ENCODE measurements around the gene PTGES3L.

Gene PTGES3L

GRCh38 chr17:42979511-42980273, at the start of gene PTGES3L:
PTGES3L (minus strand) TSS chr17:42980080; CDS start chr17:42980053, 27 bp downstream.
- DNase-seq = no peak

- DNase-seq = no peak
Measured at GRCh38 chr17:43028221-43028861, 48.5 kb upstream of the PTGES3L start.

GRCh38 chr17:43027091-43028032, 47.5 kb upstream of the PTGES3L start:
- DNase-seq = no peak

- no peak for DNase-seq
Measured at GRCh38 chr17:43026595-43026994, 46.7 kb upstream of the PTGES3L start.

DNA sequence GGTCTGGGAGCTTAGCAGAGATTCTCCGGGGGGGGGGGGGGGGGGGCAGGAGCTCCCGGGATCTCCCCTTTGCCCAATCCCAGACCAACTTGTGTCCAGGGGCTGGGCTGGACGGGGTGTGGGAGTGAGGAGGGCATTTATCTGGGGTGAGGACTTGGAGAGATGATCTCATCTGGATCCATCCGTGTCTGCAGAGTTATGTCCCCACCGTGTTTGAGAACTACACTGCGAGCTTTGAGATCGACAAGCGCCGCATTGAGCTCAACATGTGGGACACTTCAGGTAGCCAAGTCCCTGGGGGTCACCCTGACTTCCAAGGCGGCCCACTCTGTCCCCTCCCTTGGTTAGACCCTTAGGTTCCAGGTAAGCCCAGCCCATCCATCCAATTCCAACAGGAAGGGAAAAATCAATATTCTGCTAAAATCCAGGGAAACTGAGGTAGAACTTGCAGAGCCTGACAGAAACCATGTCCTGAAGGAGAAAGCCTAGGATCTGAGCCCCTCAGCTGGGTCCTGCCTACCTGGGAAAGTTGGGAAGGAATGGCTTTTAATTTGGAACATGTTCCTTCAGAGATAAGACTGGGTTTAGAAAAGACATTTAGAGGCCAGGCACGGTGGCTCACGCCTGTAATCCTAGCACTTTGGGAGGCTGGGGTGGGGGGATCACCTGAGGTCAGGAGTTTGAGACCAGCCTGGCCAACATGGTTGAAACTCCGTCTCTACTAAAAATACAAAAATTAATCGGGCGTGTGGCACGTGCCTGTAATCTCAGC, 46.1 kb upstream of the PTGES3L start:
- no peak for DNase-seq

DNA sequence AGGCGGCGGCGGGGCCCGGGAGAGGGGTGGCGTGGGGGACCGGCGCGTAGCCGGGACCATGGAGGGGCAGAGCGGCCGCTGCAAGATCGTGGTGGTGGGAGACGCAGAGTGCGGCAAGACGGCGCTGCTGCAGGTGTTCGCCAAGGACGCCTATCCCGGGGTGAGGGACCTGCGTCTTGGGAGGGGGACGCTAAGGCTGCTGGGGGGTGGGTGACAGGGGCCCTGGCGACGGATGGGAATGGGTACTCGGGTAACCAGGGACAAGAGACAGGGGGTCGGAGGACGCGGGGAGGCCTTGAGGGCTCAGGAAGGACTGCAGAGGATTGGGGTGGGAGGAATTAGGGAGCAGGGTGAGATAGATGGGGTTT, 45.4 kb upstream of the PTGES3L start:
- no peak for DNase-seq

DNA sequence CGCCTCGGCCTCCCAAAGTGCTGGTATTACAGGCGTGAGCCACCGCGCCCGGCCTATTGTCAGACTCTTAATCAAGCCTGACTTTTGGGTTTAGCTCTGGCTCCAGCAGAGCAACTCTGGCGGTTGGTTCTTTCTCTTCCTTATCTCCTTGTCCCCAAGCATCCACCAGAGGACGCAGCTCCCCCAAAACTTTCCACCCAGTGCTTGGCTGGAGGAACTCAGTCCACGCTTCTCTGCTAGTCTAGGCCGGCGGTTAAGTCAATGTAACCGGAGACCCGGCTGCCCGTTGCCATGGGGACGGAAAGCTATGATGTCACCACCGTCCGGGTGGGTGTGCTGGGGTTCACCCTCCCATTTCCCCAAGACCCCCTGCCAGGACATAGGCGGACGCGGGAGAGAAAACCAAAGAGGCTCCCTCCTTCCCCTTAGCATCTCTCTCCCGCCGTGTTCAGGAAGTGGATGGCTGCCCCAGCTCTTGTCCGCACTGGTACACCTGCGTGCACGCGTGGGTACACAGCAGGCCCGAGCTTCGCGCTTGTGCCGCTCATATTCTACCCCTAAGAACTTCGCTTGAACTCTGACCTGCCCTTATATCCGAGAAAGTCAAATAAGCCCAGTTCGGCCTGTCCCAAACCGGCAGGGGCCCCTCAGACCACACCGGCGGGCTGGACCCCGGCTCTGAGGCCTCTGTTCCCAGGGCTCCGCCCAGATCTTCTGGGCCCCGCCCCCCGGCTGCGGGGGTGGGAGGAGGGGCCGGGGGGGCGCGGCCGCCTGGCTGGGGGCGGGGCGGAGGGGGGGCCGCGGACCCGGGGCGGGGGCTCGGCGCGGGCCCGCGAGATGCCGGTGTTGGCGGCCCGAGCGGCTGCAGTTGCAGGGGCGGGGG, 44.8 kb upstream of the PTGES3L start, which contains the start of gene RND2:
Gene RND2 (plus strand): TSS at position 825 of the 883 bp plus-strand sequence. CDS start 117 bp downstream, outside the sequence.
- peak; percentile 89 for DNase-seq

- peak; percentile 63 for DNase-seq
Measured at GRCh38 chr17:43021741-43022512, 42.0 kb upstream of the PTGES3L start, which contains the start of gene VAT1. VAT1 (minus strand) TSS chr17:43022385; CDS start chr17:43022322, 63 bp downstream.

DNA sequence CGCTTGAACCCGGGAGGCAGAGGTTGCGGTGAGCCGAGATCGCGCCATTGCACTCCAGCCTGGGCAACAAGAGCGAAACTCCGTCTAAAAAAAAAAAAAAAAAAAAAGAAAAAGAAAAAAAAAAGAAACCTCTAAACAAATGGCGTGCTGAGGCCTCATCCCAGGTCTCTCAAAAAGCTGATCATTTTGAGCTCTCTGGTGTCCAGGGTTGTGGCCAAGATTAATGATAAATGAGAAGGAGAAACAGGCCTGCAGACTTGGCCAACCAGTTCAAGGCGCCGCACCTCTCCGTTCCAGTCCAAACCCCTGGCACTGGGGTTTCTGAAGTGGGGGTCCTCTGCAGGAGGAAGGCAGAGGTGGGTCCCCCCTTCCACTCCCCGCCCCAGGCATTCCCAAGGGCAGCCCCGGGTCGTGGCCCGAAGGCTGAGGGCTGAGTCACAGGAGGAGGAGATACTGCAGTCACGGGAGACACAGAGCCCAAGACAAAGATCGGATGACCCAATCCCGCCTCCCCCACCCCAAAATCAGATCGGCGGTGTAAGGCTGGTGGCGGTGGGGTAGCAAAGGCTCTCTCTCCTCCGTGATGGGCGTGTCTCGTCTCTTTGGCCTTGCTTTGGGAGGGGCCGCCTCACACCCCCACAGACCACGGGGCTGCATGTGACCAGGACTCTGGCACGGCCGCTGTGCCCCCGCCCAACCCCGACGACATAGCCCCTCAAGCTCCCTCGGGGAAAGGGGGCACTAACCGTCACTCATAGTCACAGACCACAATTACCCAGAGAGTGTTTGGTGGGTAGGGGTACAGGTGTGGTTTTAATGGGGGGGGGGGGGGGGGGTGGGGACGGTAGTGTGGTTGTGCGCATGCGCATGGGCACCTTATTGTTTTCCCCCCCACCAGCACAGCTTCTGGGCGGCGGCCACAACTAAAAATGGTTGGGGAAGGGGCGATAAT, 41.2 kb upstream of the PTGES3L start:
- DNase-seq = peak; percentile 43

DNA sequence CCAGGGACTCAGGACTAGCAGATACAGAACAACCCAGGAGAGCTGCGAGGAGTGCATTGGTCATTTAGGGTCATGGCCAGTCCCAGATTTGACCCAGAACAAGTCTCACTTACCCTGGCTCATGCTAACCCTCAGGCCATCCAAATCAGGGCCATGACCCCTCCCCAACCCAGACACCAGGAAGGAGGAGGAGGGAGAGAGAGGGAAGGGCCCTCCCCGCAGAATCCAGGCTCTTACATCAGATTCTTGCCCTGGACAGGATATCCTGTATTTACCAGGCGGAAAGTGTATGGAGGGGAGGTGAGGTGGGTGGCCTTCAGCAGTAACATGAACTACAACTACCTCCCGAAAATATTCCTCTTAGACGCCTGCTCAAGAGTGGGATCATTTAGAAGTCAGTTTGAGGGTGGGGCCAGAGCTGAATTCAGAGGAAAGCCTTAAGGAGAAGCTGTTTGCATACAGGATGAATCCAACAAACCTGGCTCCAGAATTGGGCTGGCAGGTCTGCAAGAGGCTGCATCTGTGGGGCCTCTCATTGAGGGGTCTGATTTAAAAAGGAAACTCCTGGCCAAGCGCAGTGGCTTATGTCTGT, 40.2 kb upstream of the PTGES3L start:
- DNase-seq = no peak

DNA sequence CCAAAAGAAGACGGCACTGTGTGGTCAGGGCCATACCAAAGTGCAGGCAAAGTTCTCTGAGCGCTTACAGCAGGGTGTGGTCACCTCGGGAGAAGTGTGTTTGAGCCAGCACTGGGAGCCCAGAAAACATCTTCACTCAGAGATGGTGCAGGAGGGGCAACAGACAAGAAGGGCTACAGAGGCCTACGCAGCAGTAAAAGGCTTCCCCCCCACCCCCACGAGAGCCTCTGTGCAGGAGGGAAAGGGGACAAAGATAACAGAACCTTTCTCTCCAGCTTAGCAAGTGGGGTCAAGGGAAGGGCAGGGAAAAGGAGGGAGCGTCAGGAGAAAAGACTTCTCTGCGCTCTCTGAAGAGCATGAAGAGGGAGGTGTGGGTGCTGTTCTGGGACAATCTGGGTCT, 39.5 kb upstream of the PTGES3L start:
- DNase-seq = no peak

DNA sequence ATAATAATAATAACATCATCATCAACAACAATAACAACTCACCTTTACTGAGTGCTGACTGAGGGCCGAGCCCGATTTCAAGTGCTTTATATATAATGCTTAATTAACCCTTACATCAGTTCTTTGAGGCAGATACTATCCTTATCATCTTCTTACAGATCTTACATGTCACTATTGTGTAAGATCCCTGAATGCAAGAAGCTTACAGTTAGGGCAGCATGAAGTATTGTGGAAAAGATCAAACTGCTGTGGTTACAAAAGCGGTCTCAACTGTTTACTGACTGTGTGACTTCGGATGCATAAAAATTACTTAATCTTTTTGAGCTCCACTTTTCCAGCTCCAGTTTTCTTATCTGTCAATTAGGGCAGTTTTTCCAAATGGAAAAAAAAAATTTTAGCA, 39.1 kb upstream of the PTGES3L start:
- no peak for DNase-seq

DNA sequence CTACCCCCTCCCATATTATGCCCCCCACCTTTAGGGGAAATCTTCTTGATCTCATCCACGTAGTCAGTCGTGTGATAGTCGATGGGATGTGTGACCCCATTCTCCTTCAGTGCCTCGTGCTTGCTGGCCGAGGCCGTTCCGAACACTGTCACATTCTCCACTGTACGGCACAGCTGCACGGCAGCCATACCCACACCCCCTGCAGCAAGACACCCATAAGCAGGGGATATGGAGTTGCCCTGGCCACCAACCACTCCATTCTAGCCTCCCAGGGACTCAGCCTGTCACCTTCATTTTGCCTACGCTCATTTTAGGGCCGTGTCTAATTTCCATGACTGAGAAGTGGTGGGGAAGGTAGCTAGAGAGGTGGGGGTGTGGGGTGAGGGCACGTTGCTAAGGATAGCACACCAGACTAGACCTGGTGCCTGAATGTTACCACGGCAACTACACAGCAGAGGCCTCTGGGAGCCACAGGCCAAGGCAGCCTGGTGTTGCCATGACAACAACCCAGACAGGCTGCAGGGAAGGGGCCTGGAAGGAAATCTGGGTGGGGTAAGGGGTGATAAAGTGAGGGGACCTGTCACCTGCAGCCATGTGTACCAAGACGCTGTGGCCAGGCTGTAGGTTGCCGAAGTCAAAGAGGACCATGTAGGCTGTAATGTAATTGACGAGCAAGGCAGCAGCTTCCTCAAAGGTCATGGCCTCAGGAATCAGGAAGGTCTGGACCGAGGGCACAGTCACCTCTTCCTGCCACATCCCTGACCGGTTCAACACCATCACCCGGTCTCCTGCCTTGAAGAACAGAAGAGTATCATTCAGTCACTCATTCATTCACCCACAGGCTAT, 38.4 kb upstream of the PTGES3L start:
- DNase-seq = peak; percentile 62

DNA sequence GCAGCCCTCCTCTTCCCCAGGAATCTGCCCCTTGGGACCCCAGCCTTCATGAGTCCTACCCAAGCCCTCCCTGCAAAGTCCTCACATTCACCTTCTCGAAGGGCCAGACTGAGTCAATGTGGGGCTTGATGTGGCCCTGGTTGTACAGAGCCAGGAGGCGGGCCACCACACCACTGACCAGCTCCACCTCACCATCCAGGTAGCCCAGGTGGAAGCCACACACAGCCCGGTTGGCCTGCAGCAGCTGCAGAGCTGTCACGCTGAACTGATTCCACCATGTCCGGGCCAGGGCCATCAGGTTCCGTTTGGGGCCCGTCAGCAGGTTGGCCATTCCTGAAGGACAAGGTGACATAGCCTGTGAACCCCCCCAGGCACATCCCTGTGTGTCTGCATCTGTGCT, 36.3 kb upstream of the PTGES3L start:
- DNase-seq = no peak

DNA sequence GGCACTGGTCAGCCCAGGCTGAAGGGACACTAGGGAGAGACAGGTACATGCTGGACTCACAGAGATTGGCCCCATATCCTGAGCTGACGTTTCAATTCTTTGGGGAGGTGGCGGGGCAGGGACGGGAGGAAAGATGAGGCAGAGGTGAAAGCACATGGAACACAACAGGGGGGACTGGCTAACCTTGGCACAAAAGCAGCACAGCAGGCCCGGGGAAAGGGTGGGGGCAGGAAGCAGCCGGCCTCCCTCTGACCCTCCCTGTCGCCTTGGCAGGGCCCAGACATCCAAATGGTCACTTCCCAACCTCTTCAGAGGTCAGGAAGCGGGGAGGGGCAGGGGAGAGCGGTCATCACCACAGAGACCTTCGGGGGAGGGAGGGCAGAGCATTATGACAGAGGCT, 35.7 kb upstream of the PTGES3L start:
- no peak for DNase-seq

GRCh38 chr17:43014649-43015542, 35.0 kb upstream of the PTGES3L start:
- no peak for DNase-seq

Measured in CD4-positive, alpha-beta T cell treated with Interleukin-17A for 1 hour (primary cell).